Stimulated activated CD4-positive, alpha-beta T cell treated with anti-CD3 and anti-CD28 coated beads, Interleukin-15, amount 100 ng/mL, for 1 hour (primary cell): ENCODE results near the gene SLC38A6.
"Not testable (repeated sequence)": the region's sequence is repeated elsewhere in the genome, so short reads cannot be mapped to it uniquely, and the experiment has no call there.

Experiments used
- DNase-seq, 2 donors: peaks; one replicate each; pipeline ENCODE4 v3.0.0-alpha.2; 2020; ENCODE audit warnings: low read depth in 1 of 2, low spot score in 1 of 2

SLC38A6 gene

DNA sequence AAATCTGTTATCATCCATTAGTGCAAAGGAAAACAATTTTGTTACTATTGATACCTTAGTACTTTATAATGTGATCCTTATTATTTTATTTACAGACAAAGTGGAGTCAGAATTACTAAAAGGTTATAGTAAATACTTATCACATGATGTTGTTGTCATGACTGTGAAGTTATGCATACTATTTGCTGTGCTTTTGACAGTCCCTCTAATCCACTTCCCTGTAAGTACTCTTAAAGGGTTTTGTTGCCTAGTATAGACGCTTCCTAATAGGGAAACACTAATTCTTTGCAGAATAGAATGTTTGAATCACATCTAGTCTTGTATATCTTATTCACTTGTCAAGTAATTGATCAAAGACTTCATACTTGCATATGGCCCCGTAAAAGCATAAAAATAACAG is 69.4 kb downstream of the SLC38A6 start:
- DNase-seq = no peak

- no peak for DNase-seq
Observed at GRCh38 chr14:61051051-61051450, 70.0 kb downstream of the SLC38A6 start.

DNA sequence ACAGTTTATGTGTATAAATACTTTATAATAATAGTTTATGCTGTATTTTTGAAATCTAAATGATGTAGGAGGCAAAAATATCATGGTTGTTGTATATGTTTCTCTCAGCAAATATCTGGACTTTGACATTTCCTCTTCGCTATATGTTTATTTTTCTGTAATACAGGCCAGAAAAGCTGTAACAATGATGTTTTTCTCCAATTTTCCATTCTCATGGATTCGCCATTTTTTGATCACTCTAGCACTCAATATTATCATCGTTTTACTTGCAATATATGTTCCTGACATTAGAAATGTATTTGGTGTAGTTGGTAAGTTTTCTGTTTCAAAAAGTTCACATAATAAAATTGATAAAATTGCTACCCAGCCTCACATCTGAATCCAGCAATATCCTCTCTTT is 70.6 kb downstream of the SLC38A6 start:
- no peak for DNase-seq

DNA sequence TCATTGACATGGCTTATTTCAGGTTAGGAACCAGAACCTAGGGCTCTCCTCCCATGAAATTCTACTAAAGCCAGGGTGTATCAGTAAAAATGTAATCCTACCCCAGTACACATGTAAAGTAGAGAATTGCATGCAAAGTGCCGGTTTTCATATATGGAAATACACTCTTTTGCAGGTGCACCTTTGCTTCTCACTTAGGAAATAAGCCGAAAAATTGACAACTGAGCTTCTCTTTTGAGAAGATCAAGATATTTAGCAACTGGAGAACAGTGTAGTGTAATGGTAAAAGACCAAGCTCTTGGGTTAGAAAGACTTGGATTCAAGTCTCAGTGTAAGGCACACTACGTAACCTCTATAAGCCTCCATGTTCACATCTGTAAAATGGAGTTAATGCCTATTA is 82.4 kb downstream of the SLC38A6 start:
- no peak for DNase-seq

- DNase-seq = no peak
Observed at GRCh38 chr14:61064210-61064609, 83.2 kb downstream of the SLC38A6 start.

- no peak for DNase-seq
Observed at GRCh38 chr14:61064856-61065255, 83.8 kb downstream of the SLC38A6 start.

DNA sequence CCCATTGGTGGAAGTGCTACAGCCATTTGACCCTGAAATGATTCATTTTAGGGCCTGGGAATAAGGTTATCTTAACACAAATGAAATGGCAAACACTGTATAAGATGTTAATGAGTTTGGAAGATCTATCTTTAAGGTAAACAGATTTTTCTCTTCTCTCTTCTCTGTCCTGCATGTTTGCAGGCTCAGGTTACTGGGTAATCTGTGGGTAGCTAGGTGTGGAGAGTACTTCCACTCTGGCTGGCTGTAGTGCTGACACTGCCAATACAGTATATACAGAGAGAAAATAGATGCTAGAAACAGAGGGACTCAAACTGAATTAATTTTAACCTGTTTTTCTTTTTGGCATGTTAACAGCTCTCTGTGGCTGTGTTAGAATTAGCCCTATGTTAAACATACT is 84.6 kb downstream of the SLC38A6 start:
- DNase-seq = no peak

- DNase-seq = not testable (repeated sequence)
Observed at GRCh38 chr14:61072442-61072841, 91.4 kb downstream of the SLC38A6 start.

- no peak for DNase-seq
Observed at GRCh38 chr14:61074852-61075251, 93.8 kb downstream of the SLC38A6 start.

- DNase-seq = no peak
Observed at GRCh38 chr14:61076556-61076955, 95.5 kb downstream of the SLC38A6 start.

DNA sequence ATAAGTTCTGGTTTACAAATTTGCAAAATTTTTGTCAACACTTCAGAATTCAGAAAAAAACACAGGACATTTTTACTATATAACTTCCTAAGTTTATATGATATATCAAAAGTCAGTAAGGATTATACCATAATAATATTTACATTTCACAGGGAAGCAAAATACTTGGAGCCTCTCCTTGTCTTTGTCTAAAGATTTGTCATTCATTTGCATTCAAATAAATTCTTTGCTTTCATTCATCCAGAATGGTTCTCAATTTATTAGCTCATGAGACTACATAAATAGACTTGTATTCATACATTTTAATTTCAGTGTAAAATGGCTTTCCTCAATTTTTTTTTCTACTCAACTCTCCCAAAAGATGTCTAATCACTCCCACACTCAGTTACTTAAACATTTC is 96.4 kb downstream of the SLC38A6 start:
- no peak for DNase-seq

GRCh38 chr14:61077951-61078720 is 97.1 kb downstream of the SLC38A6 start:
- DNase-seq = no peak

DNA sequence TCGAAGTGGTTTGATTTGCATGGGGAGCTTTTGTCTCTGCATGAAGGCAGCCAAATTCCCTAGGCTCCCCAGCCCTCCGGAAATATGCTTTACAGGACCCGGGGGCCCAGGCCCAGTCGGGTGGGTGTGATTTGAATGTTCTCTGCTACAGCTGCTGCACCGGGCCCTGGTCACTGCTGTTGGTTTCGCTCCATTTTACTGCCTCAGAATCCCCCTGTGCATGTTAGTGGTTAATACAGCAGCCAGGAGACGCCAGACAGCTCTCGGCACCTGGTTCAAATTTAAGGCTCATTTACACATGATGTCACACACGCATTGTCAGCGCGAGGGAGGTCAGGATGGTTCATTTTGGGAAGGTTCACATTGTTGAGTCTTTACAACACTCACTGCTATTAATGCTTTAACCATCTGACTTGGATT is 99.6 kb downstream of the SLC38A6 start:
- DNase-seq = no peak

DNA sequence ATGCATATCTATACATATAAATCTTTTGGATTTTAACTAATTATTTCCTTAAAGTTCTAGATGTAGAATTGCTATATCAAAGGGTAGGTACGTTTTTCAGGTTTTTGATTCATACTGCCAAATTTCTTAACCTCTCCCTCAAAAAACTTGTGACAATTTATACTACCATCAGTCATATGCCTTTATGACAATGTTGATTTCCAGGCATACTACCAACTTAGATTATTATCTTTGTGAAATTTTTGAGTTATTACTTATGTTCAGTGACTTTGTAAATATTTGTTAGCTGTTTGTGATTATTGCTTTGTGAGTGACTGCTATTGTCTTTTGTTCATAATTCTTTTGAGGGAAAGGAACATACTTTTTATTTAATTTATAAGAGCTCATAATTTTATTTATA is 107.0 kb downstream of the SLC38A6 start:
- no peak for DNase-seq

DNA sequence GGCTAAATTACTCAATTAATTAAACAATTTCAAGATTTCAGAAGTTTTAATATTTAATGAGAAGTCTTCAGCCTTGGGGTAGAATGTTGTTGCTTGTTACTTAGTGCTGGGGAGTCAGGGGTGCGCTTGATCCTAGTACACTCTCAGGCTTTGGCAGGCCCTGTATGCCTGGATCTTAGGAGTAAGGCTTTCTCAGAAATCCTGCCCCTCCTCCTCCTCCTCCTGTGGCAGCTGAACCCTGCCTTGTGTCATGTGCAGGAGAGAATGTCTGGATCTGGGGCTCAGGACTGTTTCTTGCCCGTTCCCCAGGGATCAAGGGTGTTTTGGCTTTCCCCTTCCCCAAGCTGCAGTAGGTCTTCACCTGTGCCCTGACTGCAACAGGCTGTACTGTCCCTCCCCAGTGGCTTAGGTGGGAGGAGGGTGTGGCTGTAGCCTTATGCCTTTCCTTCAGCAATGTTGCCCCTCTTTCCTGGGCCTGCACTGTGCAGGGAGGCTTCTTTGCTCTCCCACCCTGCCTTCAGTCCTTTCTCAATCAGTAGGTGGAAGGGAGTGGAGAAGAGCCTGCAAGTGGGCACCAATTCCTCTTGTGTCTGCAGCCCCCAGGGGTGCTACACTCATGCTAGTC is 108.2 kb downstream of the SLC38A6 start:
- DNase-seq = no peak

GRCh38 chr14:61090432-61091216 is 109.6 kb downstream of the SLC38A6 start:
- no peak for DNase-seq

- no peak for DNase-seq
Observed at GRCh38 chr14:61091657-61092273, 110.7 kb downstream of the SLC38A6 start.

DNA sequence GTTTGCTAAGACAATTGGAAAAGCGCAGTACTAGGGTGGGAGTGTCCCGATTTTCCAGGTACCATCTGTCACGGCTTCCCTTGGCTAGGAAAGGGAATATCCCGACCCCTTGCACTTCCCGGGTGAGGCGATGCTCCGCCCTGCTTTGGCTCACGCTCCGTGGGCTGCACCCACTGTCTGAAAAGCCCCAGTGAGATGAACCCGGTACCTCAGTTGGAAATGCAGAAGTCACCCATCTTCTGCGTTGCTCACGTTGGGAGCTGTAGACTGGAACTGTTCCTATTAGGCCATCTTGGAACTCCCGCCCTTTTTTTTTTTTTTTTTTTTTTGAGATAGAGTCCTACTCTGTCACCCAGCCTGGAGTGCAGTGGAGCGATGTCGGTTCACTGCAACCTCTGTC is 117.1 kb downstream of the SLC38A6 start:
- not testable (repeated sequence) for DNase-seq

DNA sequence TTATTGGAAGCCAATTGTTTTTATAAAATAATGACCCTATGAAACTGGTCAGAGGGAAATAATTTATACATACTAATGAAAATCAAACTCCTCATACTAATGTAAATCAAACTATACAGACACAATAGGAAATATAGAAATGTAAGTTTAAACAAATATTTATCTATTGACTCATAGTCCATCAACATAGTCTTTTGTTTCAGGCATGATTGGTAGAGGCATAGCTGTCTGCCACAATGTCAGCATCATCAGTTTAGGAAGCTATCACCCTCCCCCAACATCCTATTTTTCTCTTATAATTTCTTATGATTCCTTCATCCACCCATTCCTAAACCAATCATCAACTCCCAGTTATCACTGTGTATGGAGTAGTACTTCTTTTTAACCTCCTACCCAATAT is 117.7 kb downstream of the SLC38A6 start:
- no peak for DNase-seq

- DNase-seq = no peak
Observed at GRCh38 chr14:61099216-61099835, 118.3 kb downstream of the SLC38A6 start.
